Osteoblast (primary cell): ENCODE results near the gene GREB1L. TPM values are rescaled to one million over a fixed set of nuclear protein-coding genes. Genes with fewer than 3 reads are reported as not detected.
"Not testable (repeated sequence)": the region's sequence is repeated elsewhere in the genome, so short reads cannot be mapped to it uniquely, and the experiment has no call there.

ENCODE experiments used
- DNase-seq: peaks from one replicate; pipeline ENCODE4 v3.0.0; 2011; ENCODE audit warnings: low spot score, mixed read lengths; ENCODE audit not compliant: insufficient read length; ENCODE audit errors: missing footprints
- H2AFZ ChIP-seq: 2 replicates; pipeline ENCODE4 v1.6.0; 2011; ENCODE audit warnings: mild to moderate bottlenecking, low read length
- H3K27ac ChIP-seq: 2 replicates; pipeline ENCODE4 v1.5.1; 2011; ENCODE audit warnings: mild to moderate bottlenecking, low read depth, low read length, moderate library complexity
- H3K27me3 ChIP-seq: 2 replicates; pipeline ENCODE4 v1.6.0; 2012; ENCODE audit warnings: mild to moderate bottlenecking, control low read depth, inconsistent platforms, low read length, moderate library complexity; ENCODE audit not compliant: insufficient read depth
- H3K36me3 ChIP-seq: 2 replicates; pipeline ENCODE4 v1.5.1; 2011; ENCODE audit warnings: mild to moderate bottlenecking, low read length, control low read depth, moderate library complexity; ENCODE audit not compliant: insufficient read depth
- H3K4me1 ChIP-seq: 2 replicates; pipeline ENCODE4 v1.5.1; 2011; ENCODE audit warnings: mild to moderate bottlenecking, low read length, control low read depth, moderate library complexity; ENCODE audit not compliant: insufficient read depth
- H3K4me2 ChIP-seq: 2 replicates; pipeline ENCODE4 v1.6.0; 2011; ENCODE audit warnings: mild to moderate bottlenecking, low read length; ENCODE audit not compliant: insufficient read depth
- H3K4me3 ChIP-seq: fragments of 200-600 bp; sonication (generic); 3 replicates; pipeline ENCODE4 v1.5.1; 2012; ENCODE audit warnings: mild to moderate bottlenecking, low read length, inconsistent platforms; ENCODE audit not compliant: insufficient read depth
- H3K79me2 ChIP-seq: 2 replicates; pipeline ENCODE4 v1.6.0; 2012; ENCODE audit warnings: mild to moderate bottlenecking, low read length, control low read depth, inconsistent platforms; ENCODE audit not compliant: insufficient read depth
- H3K9me3 ChIP-seq: 2 replicates; pipeline ENCODE4 v1.5.1; 2011; ENCODE audit warnings: low read depth, low read length, control low read depth
- H4K20me1 ChIP-seq: 2 replicates; pipeline ENCODE4 v1.6.0; 2012; ENCODE audit warnings: mild to moderate bottlenecking, low read length, control low read depth; ENCODE audit not compliant: insufficient read depth
- CTCF ChIP-seq: IDR thresholded peaks from 2 replicates; pipeline ENCODE4 v1.5.1; 2011; ENCODE audit warnings: mild to moderate bottlenecking, low read depth, low read length, moderate library complexity; ENCODE audit errors: extremely low read depth
- total RNA-seq: library from RNA; depleted of rRNA; stranded (reverse); fragments of >200 nt; gene quantifications from 2 replicates; pipeline ENCODE4 v1.2.3, GENCODE V29; 2012

The GREB1L gene
- total RNA-seq, 1 donor: 0.36 TPM

- TF ChIP-seq CTCF: no peak
Measured at GRCh38 chr18:21210784-21211183, 31.2 kb upstream of the GREB1L start.

GRCh38 chr18:21214409-21214808, 27.6 kb upstream of the GREB1L start:
- not testable (repeated sequence) for H3K27ac ChIP-seq, DNase-seq, H3K4me2 ChIP-seq, H2AFZ ChIP-seq, H3K4me3 ChIP-seq, H3K79me2 ChIP-seq, H3K36me3 ChIP-seq, H3K4me1 ChIP-seq, H3K9me3 ChIP-seq, H4K20me1 ChIP-seq
- peaks cover 12% of the 10 kb centered on the region for H3K27me3 ChIP-seq

More at GRCh38 chr18:21210784-21211183, 31.2 kb upstream of the GREB1L start:
- Histone ChIP-seq H3K9me3 (no peaks in the 10 kb centered on the region), H3K36me3 (no peaks in the 10 kb centered on the region), H4K20me1 (no peaks in the 10 kb centered on the region), H3K4me2 (no peak overlapping the region), H3K79me2 (no peaks in the 10 kb centered on the region), H3K27ac (no peak overlapping the region), H3K4me3 (no peak overlapping the region), H2AFZ (no peak overlapping the region), H3K27me3 (peaks cover 9% of the 10 kb centered on the region), H3K4me1 (no peaks in the 10 kb centered on the region)
- no peak for DNase-seq

- Histone ChIP-seq H3K4me3 (no peak overlapping the region), H3K36me3 (no peaks in the 10 kb centered on the region), H3K4me2 (no peak overlapping the region), H3K79me2 (no peaks in the 10 kb centered on the region), H3K4me1 (no peaks in the 10 kb centered on the region), H4K20me1 (no peaks in the 10 kb centered on the region), H2AFZ (no peak overlapping the region), H3K27ac (no peak overlapping the region), H3K9me3 (no peaks in the 10 kb centered on the region), H3K27me3 (peaks cover 12% of the 10 kb centered on the region)
- no peak for TF ChIP-seq CTCF
- DNase-seq: peak; percentile 56
Measured at GRCh38 chr18:21215490-21215889, 26.5 kb upstream of the GREB1L start.

- no peak overlapping the region for H3K27ac ChIP-seq
- peaks cover 7% of the 10 kb centered on the region for H3K27me3 ChIP-seq
- H3K9me3 ChIP-seq: no peaks in the 10 kb centered on the region
- TF ChIP-seq CTCF: no peak
- no peaks in the 10 kb centered on the region for H3K79me2 ChIP-seq
- H3K36me3 ChIP-seq: no peaks in the 10 kb centered on the region
- no peak for DNase-seq
- no peaks in the 10 kb centered on the region for H4K20me1 ChIP-seq
- H3K4me1 ChIP-seq: peaks cover 6% of the 10 kb centered on the region
- H2AFZ ChIP-seq: no peak overlapping the region
- H3K4me2 ChIP-seq: no peak overlapping the region
- H3K4me3 ChIP-seq: no peak overlapping the region
Measured at GRCh38 chr18:21218862-21219261, 23.2 kb upstream of the GREB1L start.
